Measurements from ENCODE around the gene PLCD4.
A peak's percentile ranks its signal among the peaks of the same experiment; 100 is the strongest.

The PLCD4 gene

DNA sequence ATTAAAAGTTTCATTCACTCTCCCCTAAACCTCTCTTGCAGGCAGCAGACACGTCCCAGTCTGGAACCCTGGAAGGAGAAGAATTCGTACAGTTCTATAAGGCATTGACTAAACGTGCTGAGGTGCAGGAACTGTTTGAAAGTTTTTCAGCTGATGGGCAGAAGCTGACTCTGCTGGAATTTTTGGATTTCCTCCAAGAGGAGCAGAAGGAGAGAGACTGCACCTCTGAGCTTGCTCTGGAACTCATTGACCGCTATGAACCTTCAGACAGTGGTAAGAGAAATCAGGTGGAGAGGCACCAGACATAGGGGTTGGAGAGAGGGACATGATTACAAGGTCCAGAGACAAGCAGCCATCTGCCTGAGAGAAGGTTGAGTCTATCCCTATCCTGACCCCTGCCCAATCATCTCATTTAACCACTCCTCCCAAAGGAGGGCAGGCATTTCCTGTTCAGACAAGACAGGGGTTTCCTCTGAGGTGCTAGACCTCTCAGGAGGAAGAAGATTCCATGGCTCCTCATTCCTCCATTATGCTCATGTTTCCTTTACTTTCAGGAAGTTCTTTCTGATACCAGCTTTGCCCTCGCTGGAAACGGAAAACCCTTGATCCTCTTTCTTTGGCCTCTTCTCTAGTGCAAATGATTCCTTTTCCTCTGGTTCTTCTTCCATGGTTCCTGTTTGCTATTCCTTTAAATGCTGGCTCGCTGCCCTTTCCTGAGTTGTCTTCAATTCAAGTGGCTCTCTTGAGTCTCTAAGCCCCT is 15.1 kb downstream of the PLCD4 start:
- no peak for DNase-seq

DNA sequence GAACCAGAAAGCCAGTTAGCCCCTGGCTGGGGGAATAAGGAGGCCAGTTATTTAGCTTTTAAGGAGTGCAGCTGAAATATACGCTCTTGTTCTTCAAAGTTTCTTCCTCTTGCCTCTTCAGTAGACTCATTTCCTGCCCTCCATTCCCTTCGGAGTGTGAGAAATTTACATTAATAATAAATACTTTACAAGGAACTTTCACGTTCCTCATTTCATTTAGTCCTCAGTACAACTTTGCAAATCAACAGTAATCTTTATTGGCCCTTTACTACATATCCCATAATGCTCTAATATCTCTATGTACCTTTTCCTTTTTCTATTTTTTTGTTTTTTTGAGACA is 15.6 kb downstream of the PLCD4 start:
- DNase-seq = no peak

DNA sequence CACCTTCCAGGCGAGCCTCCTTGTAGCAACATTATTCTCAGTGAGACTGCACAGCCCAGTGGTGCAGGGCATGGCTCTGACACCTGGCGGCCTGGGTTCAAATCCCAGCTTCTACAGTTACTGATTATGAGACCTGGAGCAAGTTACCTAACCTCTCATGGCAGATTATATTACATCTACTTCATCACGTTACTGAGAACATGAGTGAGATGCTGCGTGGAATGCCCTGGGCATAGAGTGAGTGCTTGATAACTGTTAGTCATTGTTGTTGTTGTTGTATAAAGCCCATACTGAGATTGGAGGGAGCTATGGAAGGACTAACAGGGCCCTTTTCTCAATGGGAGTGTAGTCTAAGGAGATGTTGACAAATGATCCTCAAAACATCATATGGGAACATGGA is 18.7 kb downstream of the PLCD4 start:
- DNase-seq = no peak

DNA sequence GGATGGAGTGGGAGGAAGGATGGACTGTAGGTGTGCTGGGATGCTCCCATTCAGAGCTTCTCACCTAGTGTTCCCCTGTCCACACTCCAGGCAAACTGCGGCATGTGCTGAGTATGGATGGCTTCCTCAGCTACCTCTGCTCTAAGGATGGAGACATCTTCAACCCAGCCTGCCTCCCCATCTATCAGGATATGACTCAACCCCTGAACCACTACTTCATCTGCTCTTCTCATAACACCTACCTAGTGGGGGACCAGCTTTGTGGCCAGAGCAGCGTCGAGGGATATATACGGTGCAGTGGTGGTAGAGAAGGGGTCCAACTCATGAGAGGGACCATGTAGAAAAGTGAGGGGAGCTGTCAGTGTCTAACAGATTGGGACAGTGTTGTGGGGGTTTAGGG is 20.2 kb downstream of the PLCD4 start:
- no peak for DNase-seq

DNA sequence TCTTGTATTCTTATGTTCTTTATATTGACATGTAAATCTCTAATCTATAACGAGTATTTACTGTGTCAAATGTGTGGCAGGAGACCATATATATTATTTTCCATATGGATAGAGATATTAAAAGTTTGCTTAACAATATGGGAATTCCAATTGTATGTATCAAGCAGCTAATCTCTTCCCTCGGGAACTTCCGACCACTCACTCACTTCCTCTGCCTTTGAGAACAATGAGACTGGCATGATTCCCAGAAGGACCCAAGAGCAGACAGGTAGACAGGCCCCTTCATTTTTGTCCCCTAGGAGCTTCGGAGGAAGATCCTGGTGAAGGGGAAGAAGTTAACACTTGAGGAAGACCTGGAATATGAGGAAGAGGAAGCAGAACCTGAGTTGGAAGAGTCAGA is 24.1 kb downstream of the PLCD4 start:
- DNase-seq = no peak

DNA sequence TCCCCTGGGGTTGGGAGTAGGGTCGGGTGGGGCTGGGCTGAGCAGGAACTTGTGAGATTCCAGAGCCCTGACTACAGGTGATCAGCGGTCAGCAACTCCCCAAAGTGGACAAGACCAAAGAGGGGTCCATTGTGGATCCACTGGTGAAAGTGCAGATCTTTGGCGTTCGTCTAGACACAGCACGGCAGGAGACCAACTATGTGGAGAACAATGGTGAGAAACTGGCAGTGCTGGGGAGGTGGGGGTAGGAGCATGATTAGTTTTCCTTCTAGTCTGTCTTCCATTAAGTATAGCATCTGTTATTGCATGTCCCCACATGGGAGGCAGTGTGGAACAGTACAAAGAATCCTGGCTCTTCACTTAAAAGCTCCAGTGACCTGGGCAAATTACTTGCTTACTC is 28.0 kb downstream of the PLCD4 start:
- no peak for DNase-seq

DNA sequence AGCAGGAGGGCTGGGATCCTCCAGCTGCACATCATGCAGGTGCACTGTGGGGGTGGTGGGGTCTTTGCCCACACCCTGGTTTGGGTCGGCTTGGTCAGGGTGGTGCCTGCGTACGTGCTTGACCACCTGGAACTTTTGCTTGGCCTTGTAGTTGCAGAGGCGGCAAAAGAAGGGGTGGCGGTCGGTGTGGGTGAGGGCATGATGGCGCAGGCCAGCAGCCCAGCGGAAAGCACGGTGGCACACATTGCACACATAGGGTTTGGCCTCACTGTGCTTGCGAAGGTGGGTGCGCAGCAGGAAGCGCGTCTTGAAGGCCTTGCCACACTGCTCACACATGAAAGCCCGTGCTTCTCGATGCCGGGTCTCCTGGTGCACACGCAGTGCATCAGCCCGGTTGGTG is 30.7 kb downstream of the PLCD4 start:
- no peak for DNase-seq

DNA sequence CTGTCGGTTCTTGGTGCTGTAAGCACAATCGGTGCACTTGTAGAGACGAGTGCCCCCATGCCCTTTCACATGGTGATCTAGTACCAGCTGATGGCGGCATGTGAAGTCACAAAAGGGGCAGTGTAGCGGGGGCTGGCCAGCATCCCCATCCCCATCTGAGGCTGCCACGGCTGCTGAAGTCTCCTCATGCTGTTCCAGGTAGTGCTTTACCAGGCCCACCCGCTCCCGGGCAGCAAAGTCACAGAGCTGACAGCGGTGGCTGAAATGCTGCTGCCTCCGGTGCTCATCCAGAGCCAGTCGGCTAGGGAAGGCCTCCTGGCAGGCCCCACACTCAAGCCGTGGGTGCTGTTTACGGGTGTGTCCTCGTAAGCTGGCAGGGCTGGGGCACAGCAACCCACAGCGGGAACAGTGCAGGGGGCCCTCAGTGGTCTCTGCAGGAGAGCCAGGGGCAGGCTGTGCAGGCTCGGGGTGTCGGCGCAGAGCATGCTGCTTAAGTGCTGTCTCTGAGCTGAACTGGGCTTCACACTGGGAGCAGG is 34.5 kb downstream of the PLCD4 start:
- no peak for DNase-seq

DNA sequence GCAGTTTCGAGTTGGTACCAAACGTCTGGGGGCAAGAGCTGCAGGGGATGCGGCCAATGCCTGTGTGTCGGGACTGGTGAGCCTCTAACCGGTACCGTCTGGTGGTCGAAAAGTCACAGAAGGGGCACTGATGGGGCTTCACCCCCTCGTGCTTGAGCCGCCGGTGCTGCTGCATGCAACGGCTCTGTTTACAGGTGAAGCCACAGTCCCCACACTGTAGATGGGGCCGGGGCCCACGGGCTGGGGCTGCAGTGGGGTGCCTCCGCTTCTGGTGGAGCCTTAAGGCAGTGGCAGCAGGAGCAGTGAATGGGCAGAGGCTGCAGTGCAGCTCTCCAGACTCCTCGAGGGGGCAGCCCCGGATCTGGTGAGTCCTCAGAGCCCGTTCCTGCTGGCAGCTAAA is 35.1 kb downstream of the PLCD4 start:
- no peak for DNase-seq

DNA sequence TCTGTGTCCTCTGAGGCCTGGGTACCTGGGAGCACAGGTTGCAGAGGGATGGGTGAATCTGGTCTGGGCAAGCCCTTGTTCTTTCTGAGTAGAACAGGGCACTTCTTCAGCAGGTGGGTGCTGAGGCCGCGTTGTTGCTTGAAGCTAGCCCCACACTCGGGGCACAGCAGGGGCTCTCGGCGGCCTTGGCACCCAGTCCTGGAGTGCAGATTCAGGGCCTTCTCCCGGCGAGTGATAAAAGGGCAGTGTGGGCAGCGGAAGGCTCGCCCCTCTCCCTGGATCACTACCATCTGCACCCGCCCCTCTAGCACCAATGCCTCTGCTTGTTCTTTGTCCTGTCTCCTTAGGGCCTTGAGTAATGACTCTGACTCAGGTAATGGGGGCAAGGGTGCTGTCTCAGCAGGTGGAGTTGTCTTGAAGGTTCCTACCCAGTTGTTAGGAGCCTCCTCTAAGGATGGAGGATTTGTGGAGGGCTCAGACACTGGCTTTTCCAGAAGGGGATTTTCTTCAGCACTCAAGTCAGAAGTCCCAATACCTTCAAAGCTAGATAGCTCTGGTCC is 36.1 kb downstream of the PLCD4 start:
- DNase-seq = no peak

DNA sequence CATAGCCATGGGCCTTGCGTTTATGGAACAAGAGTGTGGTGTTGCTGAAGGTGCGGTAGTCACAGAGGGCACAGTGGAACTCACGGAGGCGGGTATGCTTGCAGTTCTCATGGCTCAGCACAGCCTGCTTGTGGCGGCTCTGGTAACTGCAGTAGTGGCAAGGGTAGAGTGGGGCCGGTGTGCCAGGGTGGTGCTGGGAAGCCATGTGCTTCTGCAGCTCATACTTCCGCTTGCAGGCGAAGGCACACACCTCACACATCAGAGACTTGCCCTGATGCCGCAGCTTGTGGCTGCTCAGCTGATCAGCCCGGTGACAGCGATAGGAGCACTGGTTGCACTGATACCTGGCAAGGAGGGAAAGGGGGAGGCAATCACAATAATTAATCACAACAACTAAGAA is 37.0 kb downstream of the PLCD4 start:
- no peak for DNase-seq

DNA sequence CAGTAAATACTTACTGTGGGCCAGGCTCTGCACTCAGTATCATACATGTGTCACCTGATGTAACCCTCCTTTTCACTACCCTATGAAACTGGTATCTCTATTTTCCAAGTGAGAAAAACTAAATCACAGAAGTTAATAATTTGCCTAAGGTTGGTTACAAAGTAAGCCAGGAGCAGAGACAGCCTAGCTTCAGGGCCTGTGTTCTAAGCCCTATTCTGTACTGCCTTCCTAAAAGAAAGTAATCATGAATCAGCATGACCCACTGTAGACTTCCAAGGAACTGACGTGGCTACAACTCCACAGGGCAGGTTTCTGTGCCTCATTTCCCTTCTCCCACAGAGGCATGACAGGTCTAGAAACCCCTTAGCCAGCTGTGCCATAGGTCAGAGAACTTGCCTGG is 37.4 kb downstream of the PLCD4 start:
- DNase-seq = no peak

DNA sequence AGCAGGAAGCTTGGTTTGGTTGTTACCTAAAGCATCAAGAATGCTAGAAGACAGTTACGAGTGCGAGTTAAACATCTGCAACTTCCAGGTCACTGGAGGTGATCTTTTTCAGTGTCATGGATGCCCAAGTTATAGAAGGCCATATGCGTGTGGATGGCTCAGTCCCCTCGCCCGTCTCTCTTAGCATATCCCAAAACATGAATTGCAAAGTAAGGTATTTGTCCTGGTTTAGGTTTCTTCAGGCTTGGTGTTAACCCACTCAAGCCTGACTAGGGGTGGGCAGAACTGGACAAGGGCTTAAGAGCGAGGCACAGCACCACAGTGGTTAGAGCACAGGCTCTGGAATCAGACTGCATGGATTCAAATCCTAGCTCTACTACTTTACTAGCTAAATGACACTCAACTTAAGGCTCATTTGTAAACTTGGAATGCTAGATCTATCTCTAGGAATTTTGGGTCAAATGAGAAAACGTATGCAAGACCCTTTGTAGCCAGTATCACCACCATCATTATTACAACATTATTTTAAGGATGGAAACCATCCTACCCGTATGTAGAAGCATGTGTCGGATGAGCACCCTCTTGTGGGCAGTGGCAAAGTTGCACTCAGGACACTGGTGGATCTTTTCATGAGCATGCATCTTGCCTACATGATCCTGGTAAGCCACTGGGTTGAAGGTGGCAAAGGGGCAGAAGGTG is 40.5 kb downstream of the PLCD4 start:
- DNase-seq = peak; percentile 42 to 45

DNA sequence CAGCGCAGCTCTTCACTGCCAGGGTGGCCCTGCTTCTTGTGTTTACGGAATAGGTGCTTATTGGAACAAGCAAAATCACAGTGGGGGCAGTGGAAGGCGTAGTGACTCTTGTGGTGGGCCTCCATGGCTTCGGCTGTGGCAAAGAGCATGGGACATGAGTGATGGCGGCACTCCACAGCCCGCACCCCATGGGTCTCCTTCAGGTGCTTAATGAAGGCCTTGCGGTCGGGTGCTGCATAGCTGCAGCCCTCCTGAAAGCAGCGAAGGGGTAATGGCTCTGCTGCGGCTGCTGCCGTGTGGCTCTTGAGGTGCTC is 41.0 kb downstream of the PLCD4 start:
- DNase-seq = no peak

DNA sequence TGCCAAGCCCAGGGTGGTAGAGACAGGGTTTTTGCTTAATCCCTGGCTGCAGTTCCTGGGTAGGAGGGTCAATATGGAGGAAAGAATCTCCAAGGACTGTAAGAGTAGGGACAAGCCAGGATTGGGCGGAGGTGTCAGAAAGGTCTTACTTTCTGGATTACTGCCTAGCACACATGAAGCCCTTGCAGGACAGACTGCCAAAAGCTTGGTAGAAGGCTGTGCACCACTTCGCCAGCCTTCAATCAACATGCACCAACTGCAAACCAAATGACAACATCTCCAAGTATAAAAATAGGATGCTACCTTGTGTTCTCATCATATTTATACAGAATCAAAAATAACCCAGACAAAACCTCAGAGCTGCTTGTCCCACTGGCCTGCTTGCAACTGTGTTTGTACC is 48.1 kb downstream of the PLCD4 start:
- no peak for DNase-seq

DNA sequence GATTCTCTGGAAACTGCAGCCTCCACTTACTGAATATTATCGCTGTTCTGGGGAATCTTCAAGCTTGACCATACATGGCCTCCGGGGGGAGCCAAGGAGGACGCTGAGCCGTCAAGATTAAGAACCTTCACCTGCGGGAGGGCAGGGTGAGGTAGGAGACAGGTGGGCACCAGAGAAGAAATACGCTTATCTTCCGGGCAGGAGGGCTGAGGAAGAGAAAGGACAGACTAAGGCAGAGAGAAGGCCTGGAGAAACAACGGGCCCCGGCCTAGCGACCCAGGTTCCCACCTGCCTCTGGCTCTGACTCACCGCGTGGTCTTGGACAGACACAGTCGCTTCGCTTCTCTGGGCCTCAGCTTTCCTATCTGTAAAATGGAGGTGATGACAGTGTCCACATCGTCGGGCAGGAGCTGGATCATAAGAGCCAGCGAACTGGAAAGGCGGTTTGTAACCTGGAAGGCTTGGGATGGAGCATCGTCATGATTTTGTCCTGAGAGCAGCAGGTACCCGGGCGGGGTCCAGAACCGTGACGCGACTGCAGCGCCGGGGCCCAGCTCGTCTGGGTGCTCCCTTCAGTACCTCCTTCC is 51.1 kb downstream of the PLCD4 start:
- peak; percentile 26 to 33 for DNase-seq

DNA sequence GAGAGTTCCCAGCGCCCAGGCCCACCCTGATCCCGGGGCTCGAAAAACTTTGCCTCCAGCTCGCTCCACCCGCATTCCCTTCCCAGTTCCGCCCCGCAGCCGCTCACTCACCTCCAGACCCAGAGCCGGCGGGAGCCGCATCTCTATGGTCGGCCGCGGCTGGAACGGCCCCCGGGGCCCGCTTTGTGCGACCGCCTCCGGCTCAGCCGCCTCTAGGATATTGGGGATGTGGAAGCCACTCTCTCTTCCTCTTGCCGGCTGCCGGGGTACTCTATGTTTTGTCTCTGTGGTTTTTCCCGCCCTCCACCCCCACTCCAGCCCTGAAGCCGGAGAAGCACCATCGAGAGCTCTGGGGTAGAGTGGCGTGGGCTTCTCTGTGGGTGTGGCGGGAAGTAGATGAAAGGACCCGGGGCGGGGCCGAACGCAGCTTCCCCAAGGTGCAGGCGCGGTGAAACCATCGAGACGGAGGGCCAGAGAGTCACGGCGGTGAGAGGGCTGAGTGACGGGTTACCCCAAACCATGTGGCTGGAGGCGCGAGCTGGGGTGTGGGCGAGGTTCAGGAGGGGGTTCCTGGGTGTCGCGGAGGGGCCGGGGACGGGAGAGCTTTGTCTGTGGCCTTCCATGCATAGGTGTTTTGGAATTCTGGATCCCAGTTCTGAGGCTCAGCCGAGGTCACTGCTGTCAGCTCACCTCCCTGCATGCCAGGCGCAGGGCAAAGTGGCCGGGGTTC is 51.7 kb downstream of the PLCD4 start, which contains the start of the genes BCS1L and ZNF142:
Gene BCS1L, plus strand, starts transcription at position 426 of the 730 bp plus-strand sequence. CDS start 1,305 bp downstream, outside the sequence.
Gene ZNF142, minus strand, starts transcription at position 366 of the 730 bp plus-strand sequence. CDS start 3,194 bp downstream, outside the sequence.
- peak; percentile 94 for DNase-seq

DNA sequence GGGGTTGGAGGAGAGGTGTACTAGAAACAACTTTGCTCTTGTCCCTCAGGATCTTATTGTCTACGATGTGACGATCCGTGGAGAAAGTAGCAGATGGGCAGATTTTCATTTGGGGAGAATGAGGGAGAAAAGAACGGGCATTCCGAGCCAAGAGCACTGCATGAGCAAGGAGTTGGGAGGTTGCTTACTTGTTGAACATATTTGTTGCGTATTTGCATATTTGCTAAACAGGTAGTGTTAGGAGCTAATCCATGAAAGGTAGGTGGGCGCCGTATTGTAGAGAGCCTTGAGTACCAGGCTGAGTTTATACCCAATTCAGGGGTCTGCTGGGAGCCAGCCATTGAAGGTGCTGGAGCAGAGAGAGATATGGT is 52.3 kb downstream of the PLCD4 start:
- no peak for DNase-seq

DNA sequence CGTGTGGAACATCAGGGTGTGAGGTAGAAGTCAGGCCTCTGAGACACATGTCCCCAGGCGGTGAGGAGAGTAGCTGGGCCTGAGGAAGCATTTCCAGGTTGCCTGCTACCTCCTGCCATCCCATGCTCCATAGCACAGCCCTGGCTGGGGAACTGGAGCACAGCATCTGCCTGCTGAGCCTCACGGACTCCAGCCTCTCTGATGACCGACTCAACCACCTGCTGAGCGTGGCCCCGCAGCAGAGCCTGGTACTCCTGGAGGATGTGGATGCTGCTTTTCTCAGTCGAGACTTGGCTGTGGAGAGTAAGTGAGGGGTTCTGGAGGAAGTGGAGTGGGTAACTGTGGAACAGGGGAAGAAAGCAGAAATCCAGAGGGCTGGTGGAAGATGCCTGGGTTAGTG is 54.7 kb downstream of the PLCD4 start:
- DNase-seq = no peak

DNA sequence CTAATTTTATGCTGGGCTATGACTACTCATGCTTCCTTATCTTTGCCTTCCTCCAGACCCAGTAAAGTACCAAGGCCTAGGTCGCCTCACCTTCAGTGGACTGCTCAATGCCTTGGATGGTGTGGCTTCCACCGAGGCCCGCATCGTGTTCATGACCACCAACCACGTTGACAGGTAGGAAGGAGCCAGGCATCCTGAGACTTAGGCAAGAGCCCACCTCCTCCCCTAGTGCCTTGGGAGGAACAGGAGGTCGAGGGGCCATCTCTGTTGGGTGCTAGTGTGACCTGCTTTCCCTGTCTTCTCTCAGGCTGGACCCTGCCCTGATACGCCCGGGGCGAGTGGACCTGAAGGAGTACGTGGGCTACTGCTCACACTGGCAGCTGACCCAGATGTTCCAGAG is 55.1 kb downstream of the PLCD4 start:
- no peak for DNase-seq

DNA sequence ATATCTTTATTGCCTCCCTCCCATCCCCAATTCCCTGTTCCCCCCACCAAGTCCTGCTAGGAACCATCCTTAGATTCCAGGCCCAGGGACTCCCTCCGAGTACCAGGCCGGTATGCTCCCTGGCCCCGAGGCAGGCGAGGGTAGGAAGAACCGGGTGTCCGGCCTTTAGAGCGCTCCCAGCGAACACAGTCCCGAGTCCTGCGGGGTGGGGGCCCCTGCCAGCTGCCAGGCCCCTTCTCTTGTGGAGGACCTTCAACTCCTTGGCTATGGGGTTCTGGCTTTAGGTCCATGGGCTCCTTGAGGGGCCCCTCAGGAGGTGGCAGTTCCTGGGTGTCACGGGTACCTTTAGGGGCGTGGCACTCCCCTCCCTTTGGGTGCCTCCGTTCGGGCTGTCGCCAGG is 56.2 kb downstream of the PLCD4 start:
- DNase-seq = no peak

DNA sequence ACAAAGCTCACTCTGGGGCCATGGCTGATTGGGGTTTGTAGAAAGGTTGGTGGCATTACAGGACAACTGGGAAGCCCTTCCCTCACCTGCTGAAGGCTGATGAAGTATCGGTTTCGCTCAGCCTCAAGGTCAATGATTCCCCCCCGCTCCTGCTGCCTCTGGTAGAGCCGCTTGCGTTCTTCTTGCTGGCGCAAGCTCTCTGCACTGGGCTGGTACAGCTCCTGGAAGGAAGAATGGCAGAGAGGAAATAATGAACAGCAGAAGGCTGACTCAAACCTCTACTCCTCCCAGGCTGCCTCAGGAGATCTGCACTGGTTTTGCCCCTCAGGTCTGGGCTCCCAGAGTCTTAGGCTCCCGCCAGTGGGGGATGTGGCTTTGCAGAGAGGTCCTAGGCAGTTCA is 57.0 kb downstream of the PLCD4 start:
- DNase-seq = no peak

DNA sequence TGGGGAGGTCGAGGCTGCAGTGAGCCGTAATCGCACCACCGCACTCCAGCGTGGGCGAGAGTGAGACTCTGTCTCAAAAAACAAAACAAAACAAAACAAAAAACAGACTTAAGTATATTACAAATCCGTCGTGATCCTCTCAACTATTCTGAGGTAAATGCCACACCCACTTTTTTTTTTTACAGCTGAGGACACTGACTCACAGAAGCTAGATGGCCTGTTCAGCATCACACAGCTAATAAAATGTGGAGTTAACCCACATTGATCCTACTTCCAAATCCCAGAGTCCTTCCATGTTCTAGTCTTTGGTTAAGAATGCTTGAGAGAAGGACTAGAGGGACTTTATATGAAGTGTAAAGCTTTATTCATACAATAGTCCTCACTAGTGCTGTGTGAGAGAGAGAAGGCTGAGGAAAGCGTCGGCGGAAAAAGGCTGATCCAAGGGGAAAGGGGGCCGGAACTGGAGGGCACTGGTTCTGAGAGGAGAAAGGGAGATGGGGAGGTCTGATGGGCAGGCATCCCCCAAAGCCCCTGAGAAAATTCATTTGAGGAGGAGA is 63.5 kb downstream of the PLCD4 start:
- DNase-seq = no peak

All from activated CD4-positive, alpha-beta T cell treated with anti-CD3 and anti-CD28 coated beads, Interleukin-2, amount 50 U/mL, for 4 hours (primary cell).